IMR-90 (cell line): ENCODE results near the gene TDRD5.

Experiments used
- BHLHE40 ChIP-seq: fragments of 150-350 bp; IDR thresholded peaks from 2 replicates; pipeline ENCODE4 v1.6.1; 2016; ENCODE audit warnings: mild to moderate bottlenecking, low read depth, low read length
- CEBPB ChIP-seq: IDR thresholded peaks from 2 replicates; pipeline ENCODE4 v1.6.1; 2012; ENCODE audit warnings: low read depth, low read length, improper control_type of control experiment
- CHD1 ChIP-seq: IDR thresholded peaks from 2 replicates; pipeline ENCODE4 v1.6.1; 2012; ENCODE audit warnings: low read depth, low read length, improper control_type of control experiment
- FOS ChIP-seq: fragments of 150-350 bp; IDR thresholded peaks from 2 replicates; pipeline ENCODE4 v1.6.1; 2016; ENCODE audit warnings: low read depth, low read length
- MAFK ChIP-seq: IDR thresholded peaks from 2 replicates; pipeline ENCODE4 v1.6.1; 2012; ENCODE audit warnings: low read depth, low read length, improper control_type of control experiment
- MAZ ChIP-seq: IDR thresholded peaks from 2 replicates; pipeline ENCODE4 v1.6.1; 2012; ENCODE audit warnings: low read depth, mild to moderate bottlenecking, low read length, improper control_type of control experiment, moderate library complexity, borderline replicate concordance
- MXI1 ChIP-seq: IDR thresholded peaks from 2 replicates; pipeline ENCODE4 v1.6.1; 2012; ENCODE audit warnings: low read depth, mild to moderate bottlenecking, low read length, moderate library complexity, borderline replicate concordance
- POLR2A ChIP-seq: IDR thresholded peaks from 2 replicates; pipeline ENCODE4 v1.6.1; 2012; ENCODE audit warnings: mild to moderate bottlenecking, low read depth, low read length
- RAD21 ChIP-seq: IDR thresholded peaks from 2 replicates; pipeline ENCODE4 v1.6.1; 2012; ENCODE audit warnings: low read length, improper control_type of control experiment
- TF ChIP-seq, protein P1 (sequence below): conservative IDR thresholded peaks from 2 replicates; pipeline ENCODE4 v1.5.1; 2012; ENCODE audit warnings: mild to moderate bottlenecking, low read depth, low read length, improper control_type of control experiment
- TF ChIP-seq, protein P2 (sequence below): fragments of 150-350 bp; IDR thresholded peaks from 2 replicates; pipeline ENCODE4 v1.6.1; 2017; ENCODE audit warnings: mild to moderate bottlenecking, antibody characterized with exemption, low read length, low read depth

DNA sequence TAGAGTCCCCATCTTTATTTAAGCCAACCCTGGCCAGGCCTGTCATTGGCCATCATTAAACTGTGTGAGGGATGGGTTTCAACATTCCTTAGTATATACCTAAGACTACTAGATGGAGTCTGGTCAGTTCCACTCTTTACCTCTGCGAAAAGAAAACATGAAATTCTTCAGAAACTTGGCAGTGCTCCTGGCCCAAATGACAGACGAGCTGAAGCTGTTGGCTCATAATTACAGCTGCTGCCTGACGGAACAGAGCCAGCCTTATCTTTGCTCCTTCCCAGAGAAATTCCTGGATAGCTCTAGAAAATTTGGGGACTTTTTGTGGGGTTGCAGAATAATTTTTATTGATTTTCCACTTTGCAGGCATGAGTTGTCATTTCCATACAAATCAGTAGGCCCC is 46.3 kb upstream of the TDRD5 start:
- TF ChIP-seq POLR2A (no peak), MXI1 (no peak), CHD1 (no peak), FOS (no peak), BHLHE40 (no peak), RAD21 (no peak), CEBPB (no peak), MAFK (no peak), MAZ (no peak)
- TF ChIP-seq, protein P1, sequence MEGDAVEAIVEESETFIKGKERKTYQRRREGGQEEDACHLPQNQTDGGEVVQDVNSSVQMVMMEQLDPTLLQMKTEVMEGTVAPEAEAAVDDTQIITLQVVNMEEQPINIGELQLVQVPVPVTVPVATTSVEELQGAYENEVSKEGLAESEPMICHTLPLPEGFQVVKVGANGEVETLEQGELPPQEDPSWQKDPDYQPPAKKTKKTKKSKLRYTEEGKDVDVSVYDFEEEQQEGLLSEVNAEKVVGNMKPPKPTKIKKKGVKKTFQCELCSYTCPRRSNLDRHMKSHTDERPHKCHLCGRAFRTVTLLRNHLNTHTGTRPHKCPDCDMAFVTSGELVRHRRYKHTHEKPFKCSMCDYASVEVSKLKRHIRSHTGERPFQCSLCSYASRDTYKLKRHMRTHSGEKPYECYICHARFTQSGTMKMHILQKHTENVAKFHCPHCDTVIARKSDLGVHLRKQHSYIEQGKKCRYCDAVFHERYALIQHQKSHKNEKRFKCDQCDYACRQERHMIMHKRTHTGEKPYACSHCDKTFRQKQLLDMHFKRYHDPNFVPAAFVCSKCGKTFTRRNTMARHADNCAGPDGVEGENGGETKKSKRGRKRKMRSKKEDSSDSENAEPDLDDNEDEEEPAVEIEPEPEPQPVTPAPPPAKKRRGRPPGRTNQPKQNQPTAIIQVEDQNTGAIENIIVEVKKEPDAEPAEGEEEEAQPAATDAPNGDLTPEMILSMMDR: no peak
- TF ChIP-seq, protein P2, sequence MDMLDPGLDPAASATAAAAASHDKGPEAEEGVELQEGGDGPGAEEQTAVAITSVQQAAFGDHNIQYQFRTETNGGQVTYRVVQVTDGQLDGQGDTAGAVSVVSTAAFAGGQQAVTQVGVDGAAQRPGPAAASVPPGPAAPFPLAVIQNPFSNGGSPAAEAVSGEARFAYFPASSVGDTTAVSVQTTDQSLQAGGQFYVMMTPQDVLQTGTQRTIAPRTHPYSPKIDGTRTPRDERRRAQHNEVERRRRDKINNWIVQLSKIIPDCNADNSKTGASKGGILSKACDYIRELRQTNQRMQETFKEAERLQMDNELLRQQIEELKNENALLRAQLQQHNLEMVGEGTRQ: no peak
